Measurements from ENCODE around the gene ATP6V1E1.

- TF ChIP-seq, protein P1, sequence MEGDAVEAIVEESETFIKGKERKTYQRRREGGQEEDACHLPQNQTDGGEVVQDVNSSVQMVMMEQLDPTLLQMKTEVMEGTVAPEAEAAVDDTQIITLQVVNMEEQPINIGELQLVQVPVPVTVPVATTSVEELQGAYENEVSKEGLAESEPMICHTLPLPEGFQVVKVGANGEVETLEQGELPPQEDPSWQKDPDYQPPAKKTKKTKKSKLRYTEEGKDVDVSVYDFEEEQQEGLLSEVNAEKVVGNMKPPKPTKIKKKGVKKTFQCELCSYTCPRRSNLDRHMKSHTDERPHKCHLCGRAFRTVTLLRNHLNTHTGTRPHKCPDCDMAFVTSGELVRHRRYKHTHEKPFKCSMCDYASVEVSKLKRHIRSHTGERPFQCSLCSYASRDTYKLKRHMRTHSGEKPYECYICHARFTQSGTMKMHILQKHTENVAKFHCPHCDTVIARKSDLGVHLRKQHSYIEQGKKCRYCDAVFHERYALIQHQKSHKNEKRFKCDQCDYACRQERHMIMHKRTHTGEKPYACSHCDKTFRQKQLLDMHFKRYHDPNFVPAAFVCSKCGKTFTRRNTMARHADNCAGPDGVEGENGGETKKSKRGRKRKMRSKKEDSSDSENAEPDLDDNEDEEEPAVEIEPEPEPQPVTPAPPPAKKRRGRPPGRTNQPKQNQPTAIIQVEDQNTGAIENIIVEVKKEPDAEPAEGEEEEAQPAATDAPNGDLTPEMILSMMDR (IDR thresholded peaks at IDR 0.05): no peak
- TF ChIP-seq POLR2A (IDR thresholded peaks at IDR 0.05): no peak
Observed at GRCh38 chr22:17549655-17550054, 78.9 kb downstream of the ATP6V1E1 start.

All from thyroid gland (tissue), 4 donors.